Prostate gland (tissue), 2 donors: ENCODE measurements around the gene EID2B. TPM values are rescaled to one million over a fixed set of nuclear protein-coding genes. Genes with fewer than 3 reads are reported as not detected.

Experiments
- DNase-seq: peaks from one replicate; pipeline ENCODE4 v3.0.0-alpha.2; 2019; ENCODE audit warnings: low spot score
- H3K27ac ChIP-seq, 2 donors: fragments of 200-600 bp; sonication (generic); 2 replicates each; pipeline ENCODE4 v1.5.1; 2017 to 2019
- H3K27me3 ChIP-seq: fragments of 200-600 bp; sonication (generic); replicated peaks from 2 replicates; pipeline ENCODE4 v1.5.1; 2019; ENCODE audit not compliant: insufficient read depth
- H3K36me3 ChIP-seq, 2 donors: fragments of 200-600 bp; sonication (generic); 1 replicate in 1 of 2; 2 replicates in 1 of 2; pipeline versions ENCODE4 v1.5.1 to v1.8.1; 2017 to 2019
- H3K4me1 ChIP-seq: fragments of 200-600 bp; sonication (generic); replicated peaks from 2 replicates; pipeline ENCODE4 v1.5.1; 2019
- H3K4me3 ChIP-seq, 2 donors: fragments of 200-600 bp; sonication (generic); 2 replicates each; pipeline ENCODE4 v1.5.1; 2017 to 2019
- H3K9me3 ChIP-seq: fragments of 200-600 bp; sonication (generic); 2 replicates; pipeline ENCODE4 v1.5.1; 2017
- POLR2A ChIP-seq: fragments of 450-650 bp; IDR thresholded peaks from one replicate; pipeline ENCODE4 v1.6.1; 2016; ENCODE audit warnings: antibody characterized with exemption, mild to moderate bottlenecking
- POLR2AphosphoS5 ChIP-seq: sonication (generic); formaldehyde crosslinking; IDR thresholded peaks from one replicate; pipeline ENCODE4 v1.6.1; 2017; ENCODE audit warnings: antibody characterized with exemption
- WGBS: methylation state at CpG from one replicate; pipeline ENCODE4 v1.1.5; 2018; 5-methylcytosine and 5-hydroxymethylcytosine counted together
- intact Hi-C: fragments of 100-400 bp; cut with DNase I; formaldehyde crosslinking; loops from one replicate; pipeline ENCODE4 v1.14.2; 2022
- total RNA-seq, 2 donors: library from RNA; depleted of rRNA; stranded (reverse); fragments of >200 nt; gene quantifications; one replicate each; pipeline ENCODE4 v1.1.0, GENCODE V29; 2016
- TF ChIP-seq, protein P1 (sequence below), 4 experiments: fragments of 200-600 bp in 2 of 4; fragments of 450-650 bp in 2 of 4; sonication (generic) in 2 of 4; IDR thresholded peaks; 1 replicate in 3 of 4; 2 replicates in 1 of 4; pipeline ENCODE4 v1.5.1; 2016 to 2019; ENCODE audit warnings: antibody characterized with exemption in 4 of 4, mild to moderate bottlenecking in 2 of 4, moderate library complexity in 2 of 4

EID2B gene
- total RNA-seq, 2 donors from 2014 or later: 2.6 to 4.5 TPM

GRCh38 chr19:39517432-39517831, 15.2 kb downstream of the EID2B start:
- 78% methylated on average over 3 of the region's 3 CpGs for WGBS
- TF ChIP-seq POLR2AphosphoS5: no peak
- TF ChIP-seq, protein P1, sequence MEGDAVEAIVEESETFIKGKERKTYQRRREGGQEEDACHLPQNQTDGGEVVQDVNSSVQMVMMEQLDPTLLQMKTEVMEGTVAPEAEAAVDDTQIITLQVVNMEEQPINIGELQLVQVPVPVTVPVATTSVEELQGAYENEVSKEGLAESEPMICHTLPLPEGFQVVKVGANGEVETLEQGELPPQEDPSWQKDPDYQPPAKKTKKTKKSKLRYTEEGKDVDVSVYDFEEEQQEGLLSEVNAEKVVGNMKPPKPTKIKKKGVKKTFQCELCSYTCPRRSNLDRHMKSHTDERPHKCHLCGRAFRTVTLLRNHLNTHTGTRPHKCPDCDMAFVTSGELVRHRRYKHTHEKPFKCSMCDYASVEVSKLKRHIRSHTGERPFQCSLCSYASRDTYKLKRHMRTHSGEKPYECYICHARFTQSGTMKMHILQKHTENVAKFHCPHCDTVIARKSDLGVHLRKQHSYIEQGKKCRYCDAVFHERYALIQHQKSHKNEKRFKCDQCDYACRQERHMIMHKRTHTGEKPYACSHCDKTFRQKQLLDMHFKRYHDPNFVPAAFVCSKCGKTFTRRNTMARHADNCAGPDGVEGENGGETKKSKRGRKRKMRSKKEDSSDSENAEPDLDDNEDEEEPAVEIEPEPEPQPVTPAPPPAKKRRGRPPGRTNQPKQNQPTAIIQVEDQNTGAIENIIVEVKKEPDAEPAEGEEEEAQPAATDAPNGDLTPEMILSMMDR (IDR thresholded peaks at IDR 0.05): no peak
- no peak for TF ChIP-seq POLR2A
- no peak overlapping the region for H3K27ac ChIP-seq
- intact Hi-C loops: no loop called here
- H3K4me3 ChIP-seq: no peak overlapping the region
- no peak for DNase-seq
- H3K4me1 ChIP-seq: peaks cover 7% of the 10 kb centered on the region
- H3K9me3 ChIP-seq: no peaks in the 10 kb centered on the region
- H3K27me3 ChIP-seq: peaks cover 5% of the 10 kb centered on the region
- H3K36me3 ChIP-seq: no peaks in the 10 kb centered on the region

DNA sequence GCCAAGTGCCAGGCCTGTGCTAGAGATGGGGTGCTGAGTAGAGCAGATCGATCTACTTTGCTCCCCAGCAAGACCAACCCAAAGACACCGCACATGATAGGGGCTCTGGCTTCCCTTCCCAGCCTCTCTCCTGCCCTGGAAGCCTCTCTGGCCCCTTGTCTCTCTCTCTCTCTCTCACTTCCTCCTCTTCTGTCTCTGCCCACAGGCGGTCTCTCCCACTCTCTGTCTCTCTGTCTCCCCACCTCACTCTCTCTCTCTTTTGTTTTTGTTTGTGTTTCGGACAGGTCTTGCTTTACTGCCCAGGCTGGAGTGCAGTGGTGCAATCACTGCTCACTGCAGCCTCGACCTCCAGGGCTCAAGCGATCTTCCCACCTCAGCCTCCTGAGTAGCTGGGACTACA, 16.4 kb downstream of the EID2B start:
- H3K27me3 ChIP-seq: peaks cover 5% of the 10 kb centered on the region
- peaks cover 7% of the 10 kb centered on the region for H3K4me1 ChIP-seq
- WGBS: 59% methylated on average over 6 of the region's 6 CpGs
- intact Hi-C loops: no loop called here
- no peak overlapping the region for H3K4me3 ChIP-seq
- no peak for DNase-seq
- TF ChIP-seq POLR2AphosphoS5 (no peak), POLR2A (no peak)
- TF ChIP-seq, protein P1 (IDR thresholded peaks at IDR 0.05): no peak
- no peaks in the 10 kb centered on the region for H3K36me3 ChIP-seq
- no peaks in the 10 kb centered on the region for H3K9me3 ChIP-seq
- H3K27ac ChIP-seq: no peak overlapping the region

DNA sequence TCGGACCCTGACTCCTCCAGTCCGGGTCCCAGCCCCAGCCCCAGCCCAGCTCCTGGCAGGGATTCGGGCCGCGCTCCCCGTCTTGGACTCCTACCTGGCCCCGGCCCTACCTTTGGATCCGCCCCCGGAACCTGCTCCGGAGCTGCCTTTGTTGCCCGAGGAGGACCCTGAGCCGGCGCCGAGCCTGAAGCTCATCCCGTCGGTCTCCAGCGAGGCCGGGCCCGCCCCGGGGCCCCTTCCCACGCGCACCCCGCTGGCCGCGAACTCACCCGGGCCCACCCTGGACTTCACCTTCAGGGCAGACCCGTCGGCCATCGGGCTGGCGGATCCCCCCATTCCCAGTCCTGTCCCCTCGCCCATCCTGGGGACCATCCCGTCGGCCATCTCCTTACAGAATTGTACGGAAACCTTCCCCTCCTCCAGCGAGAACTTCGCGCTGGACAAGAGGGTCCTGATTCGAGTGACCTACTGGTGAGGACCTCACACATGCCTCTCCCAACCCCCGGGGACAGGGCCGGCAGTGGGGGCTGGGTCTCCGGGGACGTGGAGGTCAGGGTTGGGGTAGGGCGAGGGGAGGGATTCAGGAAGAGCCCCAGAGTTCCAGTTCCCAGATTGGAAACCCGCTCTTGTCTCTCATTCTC, 17.0 kb downstream of the EID2B start:
- H3K4me3 ChIP-seq: peak overlapping the region; percentile 21 to 24
- 3% methylated on average over 43 of the region's 44 CpGs for WGBS
- H3K4me1 ChIP-seq: peaks cover 7% of the 10 kb centered on the region
- H3K36me3 ChIP-seq: no peaks in the 10 kb centered on the region
- DNase-seq: no peak
- TF ChIP-seq, protein P1 (IDR thresholded peaks at IDR 0.05): no peak
- no peak for TF ChIP-seq POLR2AphosphoS5
- no peak for TF ChIP-seq POLR2A
- intact Hi-C loops: no loop called here
- H3K27ac ChIP-seq: no peak overlapping the region
- H3K9me3 ChIP-seq: no peaks in the 10 kb centered on the region
- H3K27me3 ChIP-seq: peaks cover 5% of the 10 kb centered on the region

DNA sequence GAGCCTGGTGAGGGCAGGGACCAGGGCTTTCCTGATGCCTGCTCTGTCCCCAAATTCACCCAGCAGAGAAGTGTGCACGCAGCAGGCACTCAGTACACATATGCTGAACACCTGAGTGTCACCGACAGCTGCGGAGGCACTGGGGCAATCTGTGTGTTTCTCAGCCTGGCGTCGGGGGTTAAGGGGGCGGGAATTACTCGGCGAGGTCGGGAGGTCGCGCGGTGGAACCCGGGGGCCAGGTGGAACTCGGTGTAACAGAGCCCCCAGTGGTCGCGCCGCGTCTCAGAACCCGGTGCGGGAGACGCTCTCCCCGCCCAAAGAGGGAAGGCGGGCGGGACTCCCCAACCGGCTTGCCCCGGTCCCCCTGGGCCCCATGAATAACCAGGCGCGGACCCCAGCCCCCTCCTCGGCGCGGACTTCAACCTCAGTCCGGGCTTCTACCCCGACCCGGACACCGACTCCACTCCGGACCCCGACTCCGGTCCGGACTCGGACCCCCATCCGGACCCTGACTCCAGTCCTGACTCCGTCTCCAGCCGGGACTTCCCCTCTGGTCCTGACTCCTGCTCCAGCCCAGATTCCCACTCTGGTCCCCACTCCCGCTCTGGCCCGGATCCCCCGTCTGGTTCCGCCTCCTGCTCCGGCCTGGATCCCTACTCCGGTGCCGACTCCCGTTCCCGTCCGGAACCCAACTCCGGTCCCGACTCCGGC, 17.7 kb downstream of the EID2B start, which contains the start of gene SELENOV:
SELENOV (plus strand) TSS at position 300 of the 711 bp plus-strand sequence; CDS start at position 374, 74 bp downstream.
- H3K9me3 ChIP-seq: no peaks in the 10 kb centered on the region
- intact Hi-C loops: no loop called here
- WGBS: under 1% methylated on average over 37 of the region's 56 CpGs
- no peaks in the 10 kb centered on the region for H3K36me3 ChIP-seq
- peaks cover 7% of the 10 kb centered on the region for H3K4me1 ChIP-seq
- DNase-seq: no peak
- H3K27me3 ChIP-seq: peaks cover 5% of the 10 kb centered on the region
- peak within 1 kb of the TSS; percentile 21 to 24 for H3K4me3 ChIP-seq
- no peak within 1 kb of the TSS for H3K27ac ChIP-seq
- TF ChIP-seq, protein P1 (IDR thresholded peaks at IDR 0.05): no peak
- TF ChIP-seq POLR2AphosphoS5 (no peak), POLR2A (no peak)
